ENCODE measurements around the gene KTN1.

KTN1 gene

DNA sequence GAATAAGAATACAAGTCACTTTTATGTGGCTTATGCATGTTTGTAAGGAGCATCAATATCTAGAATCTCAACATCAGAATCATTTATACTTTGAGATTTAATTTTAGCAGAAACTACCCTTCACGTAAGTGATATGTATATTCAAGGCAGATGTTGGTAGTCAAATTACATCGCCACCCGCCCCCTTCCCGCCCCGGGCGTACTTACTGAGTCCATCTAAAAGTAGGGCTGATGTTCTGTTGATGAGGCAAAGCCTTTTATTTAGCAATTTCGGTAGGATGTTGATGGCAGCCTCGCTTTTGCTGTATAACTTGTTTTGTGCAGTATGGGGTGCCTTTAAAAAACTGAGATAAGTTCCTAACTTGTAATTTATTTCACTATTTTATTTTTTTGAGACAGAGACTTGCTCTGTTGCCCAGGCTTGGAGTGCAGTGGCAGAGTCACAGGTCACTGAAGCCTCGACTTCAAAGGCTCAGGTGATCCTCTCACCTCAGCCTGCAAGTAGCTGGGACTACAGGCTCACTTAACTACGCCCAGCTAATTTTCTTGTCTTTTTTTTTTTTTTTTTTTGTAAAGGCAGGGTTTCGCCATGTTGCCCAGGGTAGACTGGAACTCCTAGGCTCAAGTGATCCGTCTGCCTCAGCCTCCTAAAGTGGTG, 30.8 kb downstream of the KTN1 start:
- DNase-seq: no peak

DNA sequence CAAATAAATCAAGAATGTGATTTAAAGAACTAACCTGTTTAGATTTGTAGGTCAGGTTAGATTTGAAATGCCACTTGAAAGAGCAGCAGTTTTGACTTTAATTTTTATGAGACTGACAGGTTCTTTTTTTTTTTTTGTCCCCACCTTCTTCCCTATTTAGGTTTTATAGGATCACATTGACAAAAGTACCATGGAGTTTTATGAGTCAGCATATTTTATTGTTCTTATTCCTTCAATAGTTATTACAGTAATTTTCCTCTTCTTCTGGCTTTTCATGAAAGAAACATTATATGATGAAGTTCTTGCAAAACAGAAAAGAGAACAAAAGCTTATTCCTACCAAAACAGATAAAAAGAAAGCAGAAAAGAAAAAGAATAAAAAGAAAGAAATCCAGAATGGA, 31.9 kb downstream of the KTN1 start:
- DNase-seq: no peak

DNA sequence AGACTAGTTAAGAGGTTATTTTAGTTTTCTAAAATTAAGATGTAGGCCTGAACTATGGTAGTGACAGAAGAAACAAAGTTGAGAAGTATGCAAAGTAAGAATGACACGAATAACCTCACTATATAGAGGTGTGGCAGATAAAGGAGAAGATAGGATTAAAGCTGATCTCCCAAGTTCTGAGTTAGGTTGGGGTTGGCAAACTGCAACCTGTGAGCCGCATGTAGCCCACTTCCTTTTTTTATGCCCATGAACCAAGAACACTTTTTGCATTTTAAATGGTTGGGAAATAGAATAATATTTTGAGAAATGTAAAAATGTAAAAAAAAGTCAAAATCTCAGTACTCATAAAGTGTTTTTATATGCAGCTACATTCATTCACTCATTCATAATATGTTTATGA, 34.3 kb downstream of the KTN1 start:
- DNase-seq: no peak

DNA sequence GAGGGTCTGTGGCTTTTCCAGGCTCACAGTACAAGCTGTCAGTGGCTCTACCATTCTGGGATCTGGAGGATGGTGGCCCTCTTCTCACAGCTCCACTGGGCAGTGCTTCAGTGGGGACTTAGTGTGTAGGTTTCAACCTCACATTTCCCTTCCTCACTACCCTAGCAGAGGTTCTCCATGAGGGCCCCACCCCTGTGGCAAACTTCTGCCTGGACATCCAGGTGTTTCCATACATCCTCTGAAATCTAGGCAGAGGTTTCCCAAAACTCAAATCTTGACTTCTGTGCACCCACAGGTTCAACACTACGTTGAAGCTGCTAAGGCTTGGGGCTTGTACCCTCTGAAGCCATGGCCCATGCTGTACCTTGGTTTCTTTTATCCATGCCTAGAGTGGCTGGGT, 40.3 kb downstream of the KTN1 start:
- DNase-seq: no peak

DNA sequence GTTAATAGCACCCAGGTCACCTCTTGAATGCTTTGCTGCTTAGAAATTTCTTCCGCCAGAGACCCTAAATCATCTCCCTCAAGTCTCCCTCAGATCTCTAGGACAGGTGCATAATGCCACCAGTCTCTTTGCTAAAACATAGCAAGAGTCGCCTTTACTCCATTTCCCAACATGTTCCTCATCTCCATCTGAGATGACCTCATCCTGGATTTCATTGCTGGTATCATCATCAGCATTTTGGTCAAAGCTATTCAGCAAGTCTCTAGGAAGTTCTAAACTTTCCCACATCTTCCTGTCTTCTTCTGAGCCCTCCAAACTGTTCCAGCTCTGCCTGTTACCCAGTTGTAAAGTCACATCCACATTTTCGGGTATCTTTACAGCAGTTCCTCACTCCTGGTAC, 41.0 kb downstream of the KTN1 start:
- DNase-seq: no peak

- no peak for DNase-seq
Measured at GRCh38 chr14:55621391-55621790, 41.4 kb downstream of the KTN1 start.

DNA sequence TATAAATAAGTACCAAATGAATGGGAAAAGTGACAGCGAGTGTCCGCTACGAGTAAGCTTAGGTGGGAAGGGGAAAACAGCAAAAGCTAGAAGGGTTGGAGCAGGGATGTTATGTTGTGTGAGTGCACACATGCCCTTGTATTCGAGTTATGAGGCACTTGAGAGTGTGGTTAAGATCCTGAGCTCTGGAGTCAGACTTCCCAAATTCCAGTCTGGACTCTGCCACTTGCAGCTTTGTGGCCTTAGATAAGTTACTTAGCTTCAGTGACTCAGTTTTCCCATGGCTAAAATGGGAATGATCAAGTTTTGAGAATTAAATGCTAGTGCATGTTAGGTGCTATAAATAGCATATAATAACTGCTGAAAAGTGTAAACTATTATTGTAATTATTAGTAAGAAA, 44.9 kb downstream of the KTN1 start:
- DNase-seq: no peak

- DNase-seq: no peak
Measured at GRCh38 chr14:55625481-55625880, 45.5 kb downstream of the KTN1 start.

- no peak for DNase-seq
Measured at GRCh38 chr14:55626131-55626530, 46.1 kb downstream of the KTN1 start.

DNA sequence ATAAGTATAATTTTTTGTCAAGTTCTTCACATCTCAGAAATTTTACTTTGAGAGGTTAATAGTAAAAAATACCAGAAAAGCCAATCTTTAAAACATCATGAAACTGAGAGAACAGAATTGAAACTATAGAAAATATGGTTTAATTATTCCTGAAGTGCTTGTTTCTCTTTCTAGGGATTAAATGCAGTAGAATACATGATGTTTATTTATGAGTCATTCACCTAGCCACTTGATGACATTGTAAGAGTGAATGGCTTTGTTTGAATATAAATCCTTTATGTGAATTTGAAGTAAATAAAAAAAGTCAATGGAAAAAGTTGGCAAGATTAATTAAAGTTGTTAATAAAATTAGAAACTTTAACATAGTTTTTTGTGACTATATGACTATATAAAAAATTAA, 48.4 kb downstream of the KTN1 start:
- no peak for DNase-seq

DNA sequence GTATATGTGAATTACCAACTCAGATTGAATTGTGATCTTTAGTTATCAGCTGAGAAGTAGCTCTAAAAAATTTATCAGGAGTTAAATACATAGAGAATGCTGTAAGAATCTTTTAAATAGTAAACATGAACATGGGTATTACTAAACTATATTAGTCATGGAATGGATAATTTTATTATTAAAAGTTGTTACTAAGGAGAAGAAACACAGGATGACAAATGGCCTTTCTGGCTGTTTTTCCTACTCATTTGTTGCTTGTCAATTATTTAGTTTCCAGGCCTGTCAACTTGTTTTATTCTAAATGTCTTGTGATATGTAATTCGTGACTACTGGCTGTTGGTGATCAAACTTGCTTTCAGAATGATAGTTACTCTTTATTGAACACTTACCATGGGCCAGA, 58.7 kb downstream of the KTN1 start:
- no peak for DNase-seq

DNA sequence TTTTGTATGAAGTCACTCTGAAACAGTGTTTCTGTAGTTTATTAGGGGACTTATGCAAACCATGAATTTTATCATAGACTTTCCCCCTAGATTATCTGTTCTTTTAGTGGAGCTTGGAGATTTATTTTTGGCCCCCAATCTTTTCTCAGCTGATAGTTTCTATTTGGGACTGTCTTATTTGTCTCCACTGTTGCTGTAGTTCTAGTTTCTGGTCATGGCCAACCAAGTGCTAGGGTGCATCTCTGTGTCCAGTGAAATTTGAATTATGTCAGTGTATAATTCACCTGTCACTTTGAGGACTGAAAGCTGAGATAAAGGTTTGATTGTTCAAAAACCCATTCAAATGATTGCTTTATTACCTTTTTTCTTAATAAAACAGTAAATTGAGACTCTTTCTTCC, 61.3 kb downstream of the KTN1 start:
- DNase-seq: no peak

GRCh38 chr14:55641954-55642353, 61.9 kb downstream of the KTN1 start:
- no peak for DNase-seq

DNA sequence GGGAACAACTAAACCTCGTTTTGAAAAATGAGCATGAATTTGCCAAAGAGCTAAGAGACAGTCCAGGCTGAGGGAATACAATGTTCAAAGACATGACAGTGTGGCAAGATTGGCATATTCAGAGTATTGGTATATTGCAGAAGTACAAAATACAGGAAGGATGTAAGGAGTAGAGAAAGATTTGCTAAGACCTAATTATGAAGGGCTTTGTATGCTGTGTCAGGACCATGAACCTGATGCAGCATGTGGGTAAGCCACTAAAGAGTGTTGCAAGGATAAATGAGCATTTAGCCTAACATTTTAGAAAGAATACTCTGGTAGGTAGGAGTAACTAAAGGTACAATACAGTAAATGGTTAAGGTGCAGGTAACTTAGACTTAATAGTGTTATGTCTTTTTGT, 65.1 kb downstream of the KTN1 start:
- no peak for DNase-seq

DNA sequence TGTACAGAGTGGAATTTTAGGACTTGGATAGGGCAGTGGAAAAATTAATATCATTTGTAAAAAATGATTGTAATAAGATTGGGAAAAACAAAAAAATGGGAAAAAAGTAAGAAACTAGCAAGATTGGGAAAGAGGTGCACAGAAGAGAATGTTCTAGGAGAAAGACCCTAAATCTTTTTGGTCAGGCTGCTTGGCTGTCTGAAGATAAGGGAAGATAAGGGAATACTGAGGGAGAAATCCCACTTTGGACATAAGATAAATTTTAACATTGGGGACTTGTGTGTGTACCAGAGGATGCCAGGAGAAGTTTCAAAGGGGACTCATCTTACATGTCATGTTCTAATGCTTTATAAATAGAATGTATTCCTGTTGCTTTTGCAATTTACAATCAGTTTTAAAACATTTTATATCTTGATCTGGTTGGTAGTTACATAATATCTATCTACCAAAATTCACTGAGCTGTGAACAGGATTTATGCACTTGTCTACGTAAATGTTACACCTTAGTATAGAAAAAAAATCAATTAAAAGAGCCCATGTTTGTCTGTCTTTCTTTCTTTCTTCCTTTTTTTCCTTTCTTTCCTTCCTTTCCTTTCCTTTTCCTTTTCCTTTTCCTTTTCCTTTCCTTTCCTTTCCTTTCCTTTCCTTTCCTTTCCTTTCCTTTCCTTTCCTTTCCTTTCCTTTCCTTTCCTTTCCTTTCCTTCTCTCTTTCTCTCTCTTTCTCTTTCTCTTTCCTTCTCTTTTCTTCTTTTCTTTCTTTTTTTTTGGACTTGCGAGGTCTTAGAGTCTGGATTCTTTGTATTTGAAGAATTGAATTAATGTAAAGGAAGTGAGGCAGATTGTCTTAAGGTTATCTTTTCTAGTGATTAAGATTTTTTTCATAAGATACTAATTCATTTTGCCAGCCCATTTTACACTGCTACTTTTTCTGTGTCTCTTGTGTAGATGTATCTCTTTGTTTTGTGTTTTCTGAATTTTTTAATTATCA, 66.1 kb downstream of the KTN1 start:
- no peak for DNase-seq

GRCh38 chr14:55650992-55651391, 71.0 kb downstream of the KTN1 start:
- no peak for DNase-seq

DNA sequence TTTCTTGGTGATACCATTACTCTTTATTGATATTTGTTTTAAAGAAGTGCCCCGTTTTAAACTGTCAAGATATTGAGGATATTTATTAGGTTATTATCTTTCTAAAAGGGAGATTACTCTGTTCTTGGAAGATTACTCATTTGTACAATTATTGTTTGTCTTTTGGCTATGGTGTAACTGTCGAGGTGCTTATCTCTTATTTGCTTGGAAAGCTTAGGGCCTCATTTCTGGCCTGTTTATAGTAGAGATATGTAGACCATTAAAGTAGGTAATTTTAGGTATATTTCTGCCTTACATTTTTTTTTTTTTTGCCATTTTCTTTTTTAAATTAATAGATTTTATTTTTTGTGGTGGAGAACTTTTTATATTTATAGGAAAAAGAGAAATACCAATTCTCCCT, 74.2 kb downstream of the KTN1 start:
- no peak for DNase-seq

DNA sequence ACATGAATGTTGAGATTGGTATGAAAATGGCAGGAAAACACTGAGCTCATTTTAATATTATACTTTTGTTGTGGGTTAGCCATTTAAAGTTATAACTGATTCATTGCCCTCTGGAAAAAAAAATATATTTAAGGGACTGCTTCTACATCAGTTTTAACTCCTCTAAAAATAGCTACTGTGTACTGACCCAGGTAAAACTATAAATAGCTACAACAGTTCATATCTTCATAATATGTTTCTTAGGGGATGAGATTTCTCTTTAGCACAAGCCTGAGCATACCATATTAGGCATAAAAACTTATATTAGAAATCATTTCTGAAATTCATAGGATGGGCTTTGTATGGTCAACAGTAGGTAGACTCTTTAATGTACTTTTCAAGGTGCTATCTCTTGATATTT, 81.0 kb downstream of the KTN1 start:
- DNase-seq: no peak

DNA sequence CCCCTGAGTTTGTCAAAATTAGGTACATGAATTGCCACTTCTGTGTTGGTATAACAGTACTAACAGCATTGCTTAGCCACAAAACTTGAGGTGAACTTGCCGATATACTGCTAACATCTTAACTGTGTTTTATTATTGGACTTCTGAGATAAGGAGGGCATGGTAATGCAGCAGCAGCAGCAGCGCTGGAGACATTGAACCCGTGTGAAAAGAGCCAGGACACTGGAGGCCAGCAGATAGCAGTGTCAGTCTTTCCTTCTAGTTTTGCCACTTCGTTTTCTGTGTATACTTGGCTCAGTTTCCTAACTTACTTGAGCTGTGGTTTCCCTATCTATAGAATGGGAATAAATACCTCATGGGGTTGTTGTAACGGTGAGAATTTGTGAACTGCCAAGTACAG, 82.7 kb downstream of the KTN1 start:
- DNase-seq: no peak

DNA sequence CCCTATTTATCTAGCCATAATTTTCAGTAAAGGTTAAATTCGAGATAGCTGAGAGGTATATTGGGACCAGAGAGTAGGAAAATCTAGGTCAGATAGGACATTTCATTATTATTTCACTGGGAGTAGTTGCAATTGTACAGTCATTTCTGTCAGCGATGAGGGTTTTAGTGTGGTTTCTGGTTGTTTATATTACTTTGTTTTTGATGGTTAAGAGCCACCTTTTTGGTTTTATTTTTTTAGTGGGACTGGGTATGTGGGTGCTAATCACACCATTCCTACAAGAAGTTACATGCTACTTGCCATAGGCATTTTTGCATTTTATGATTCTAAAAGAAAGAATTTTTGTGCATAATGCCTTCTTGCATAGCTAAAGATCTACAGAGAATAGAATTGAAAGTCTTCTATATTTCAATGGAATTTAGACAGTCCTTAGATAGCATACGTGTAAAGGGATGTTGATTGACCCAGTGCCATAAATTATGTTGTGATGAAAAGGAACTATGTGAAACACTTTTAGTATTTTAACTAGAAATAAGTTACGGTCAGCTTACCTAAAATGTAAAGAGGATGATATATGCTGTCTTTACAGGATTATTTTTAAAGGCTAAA, 85.2 kb downstream of the KTN1 start:
- no peak for DNase-seq

DNA sequence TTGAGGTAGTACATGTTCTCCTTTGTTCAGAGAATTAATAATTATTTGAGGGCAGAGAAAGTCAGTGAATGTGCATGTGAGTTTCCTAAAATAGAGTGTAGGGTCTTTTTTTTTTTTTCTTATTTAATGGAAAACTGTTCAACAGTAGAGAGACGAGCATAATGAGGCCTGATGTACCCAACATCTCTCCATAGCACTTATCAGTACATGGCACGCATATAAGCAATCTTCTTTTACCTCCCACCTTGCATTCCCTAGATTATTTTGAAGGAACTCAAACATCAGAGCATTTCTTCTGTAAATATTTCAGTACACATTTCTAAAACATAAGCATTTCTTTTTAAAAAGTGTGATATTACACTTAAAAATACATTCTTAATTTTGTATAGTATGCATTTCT, 87.8 kb downstream of the KTN1 start:
- no peak for DNase-seq

DNA sequence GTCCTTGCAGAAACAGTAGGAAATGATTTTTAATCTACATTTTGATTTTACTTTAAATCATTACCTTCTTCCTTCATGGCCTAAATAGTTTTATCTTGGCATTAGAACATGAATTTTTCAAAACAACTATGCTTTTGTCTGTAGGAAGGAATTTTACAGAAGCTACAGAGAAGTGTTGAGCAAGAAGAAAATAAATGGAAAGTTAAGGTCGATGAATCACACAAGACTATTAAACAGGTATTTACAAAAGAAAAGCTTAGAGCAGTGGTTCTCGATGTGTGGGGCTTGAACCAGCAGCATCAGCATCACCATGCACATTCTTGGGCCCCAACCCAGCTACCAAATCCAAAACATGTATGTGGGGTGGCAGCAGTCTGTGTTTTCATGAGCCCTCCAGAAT, 91.6 kb downstream of the KTN1 start:
- DNase-seq: no peak

GRCh38 chr14:55673048-55673447, 93.0 kb downstream of the KTN1 start:
- no peak for DNase-seq

GRCh38 chr14:55681096-55681495, 101.1 kb downstream of the KTN1 start:
- DNase-seq: no peak

Data from NCI-H526 treated with DMSO at 0.1 percent for 48 hours (cell line).